Stimulated activated CD8-positive, alpha-beta memory T cell treated with anti-CD3 and anti-CD28 coated beads, Interleukin-4, amount 100 ng/mL, for 4 hours (primary cell): ENCODE measurements around the gene LRP1-AS.
"Not testable (repeated sequence)": the region's sequence is repeated elsewhere in the genome, so short reads cannot be mapped to it uniquely, and the experiment has no call there.

ENCODE experiments used
- DNase-seq, 2 donors: peaks; one replicate each; pipeline ENCODE4 v3.0.0-alpha.2; 2020; ENCODE audit warnings: low read depth in 2 of 2, low spot score in 1 of 2

The LRP1-AS gene

GRCh38 chr12:57124261-57124877, 23.1 kb downstream of the LRP1-AS start:
- peak; percentile 46 to 63 for DNase-seq

- DNase-seq = no peak
Observed at GRCh38 chr12:57123813-57124212, 23.6 kb downstream of the LRP1-AS start.

- not testable (repeated sequence) for DNase-seq
Observed at GRCh38 chr12:57120718-57121117, 26.7 kb downstream of the LRP1-AS start.

GRCh38 chr12:57119294-57120085, 27.9 kb downstream of the LRP1-AS start:
- DNase-seq = no peak

GRCh38 chr12:57118711-57119271, 28.6 kb downstream of the LRP1-AS start:
- no peak for DNase-seq

GRCh38 chr12:57116580-57117281, 30.7 kb downstream of the LRP1-AS start:
- DNase-seq = no peak

GRCh38 chr12:57112492-57113294, 34.7 kb downstream of the LRP1-AS start:
- DNase-seq = no peak

GRCh38 chr12:57111031-57111734, 36.2 kb downstream of the LRP1-AS start, which contains the start of gene STAT6:
STAT6 (minus strand) TSS chr12:57111362; CDS start chr12:57108278, 3,084 bp downstream.
- DNase-seq = peak; percentile 62 to 74

GRCh38 chr12:57110104-57111030, 37.1 kb downstream of the LRP1-AS start:
- peak; percentile 46 to 69 for DNase-seq

- DNase-seq = no peak
Observed at GRCh38 chr12:57109207-57110103, 38.0 kb downstream of the LRP1-AS start.

- no peak for DNase-seq
Observed at GRCh38 chr12:57107456-57108155, 39.8 kb downstream of the LRP1-AS start.

GRCh38 chr12:57106021-57106708, 41.3 kb downstream of the LRP1-AS start:
- no peak for DNase-seq

- no peak for DNase-seq
Observed at GRCh38 chr12:57105011-57105753, 42.2 kb downstream of the LRP1-AS start.

GRCh38 chr12:57104292-57104910, 43.0 kb downstream of the LRP1-AS start:
- no peak for DNase-seq

- no peak for DNase-seq
Observed at GRCh38 chr12:57103856-57104255, 43.6 kb downstream of the LRP1-AS start.
